Measurements from ENCODE around the gene SEBOX.
A peak's percentile ranks its signal among the peaks of the same experiment; 100 is the strongest.

SEBOX gene

DNA sequence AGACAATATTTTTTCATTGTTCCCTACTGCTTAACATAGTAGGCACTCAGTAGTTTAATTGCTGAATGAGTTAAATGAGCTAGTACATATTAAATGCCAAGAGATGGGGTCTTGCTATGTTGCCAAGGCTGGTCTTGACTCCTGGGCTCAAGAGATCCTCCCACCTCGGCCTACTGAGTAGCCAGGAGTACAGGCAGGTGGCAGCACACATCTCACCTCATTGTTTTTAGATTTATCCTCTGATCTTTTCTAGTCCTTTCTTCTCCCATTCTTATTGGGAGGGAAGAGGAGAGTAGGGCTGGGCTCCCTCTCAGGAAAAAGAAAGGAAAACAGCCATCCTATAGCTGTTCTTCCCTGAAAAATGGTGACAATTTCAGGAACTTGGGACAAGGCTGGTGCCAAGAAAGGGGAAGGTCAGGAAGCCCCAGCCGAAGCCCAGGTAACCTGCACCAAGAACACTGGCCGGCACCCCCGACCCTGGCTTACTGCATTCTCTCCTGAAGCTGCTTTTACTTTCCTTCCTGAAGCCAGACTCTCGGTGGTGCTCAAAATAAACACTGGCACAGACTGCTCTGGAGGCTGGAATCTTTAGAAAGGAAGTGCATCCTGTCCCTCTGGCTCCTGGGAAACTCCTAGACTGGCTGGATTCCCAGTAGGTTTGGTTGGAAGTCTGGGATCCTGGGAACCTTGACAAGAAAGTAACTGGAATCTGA lies 26.8 kb downstream of the SEBOX start:
- DNase-seq, result no peak

DNA sequence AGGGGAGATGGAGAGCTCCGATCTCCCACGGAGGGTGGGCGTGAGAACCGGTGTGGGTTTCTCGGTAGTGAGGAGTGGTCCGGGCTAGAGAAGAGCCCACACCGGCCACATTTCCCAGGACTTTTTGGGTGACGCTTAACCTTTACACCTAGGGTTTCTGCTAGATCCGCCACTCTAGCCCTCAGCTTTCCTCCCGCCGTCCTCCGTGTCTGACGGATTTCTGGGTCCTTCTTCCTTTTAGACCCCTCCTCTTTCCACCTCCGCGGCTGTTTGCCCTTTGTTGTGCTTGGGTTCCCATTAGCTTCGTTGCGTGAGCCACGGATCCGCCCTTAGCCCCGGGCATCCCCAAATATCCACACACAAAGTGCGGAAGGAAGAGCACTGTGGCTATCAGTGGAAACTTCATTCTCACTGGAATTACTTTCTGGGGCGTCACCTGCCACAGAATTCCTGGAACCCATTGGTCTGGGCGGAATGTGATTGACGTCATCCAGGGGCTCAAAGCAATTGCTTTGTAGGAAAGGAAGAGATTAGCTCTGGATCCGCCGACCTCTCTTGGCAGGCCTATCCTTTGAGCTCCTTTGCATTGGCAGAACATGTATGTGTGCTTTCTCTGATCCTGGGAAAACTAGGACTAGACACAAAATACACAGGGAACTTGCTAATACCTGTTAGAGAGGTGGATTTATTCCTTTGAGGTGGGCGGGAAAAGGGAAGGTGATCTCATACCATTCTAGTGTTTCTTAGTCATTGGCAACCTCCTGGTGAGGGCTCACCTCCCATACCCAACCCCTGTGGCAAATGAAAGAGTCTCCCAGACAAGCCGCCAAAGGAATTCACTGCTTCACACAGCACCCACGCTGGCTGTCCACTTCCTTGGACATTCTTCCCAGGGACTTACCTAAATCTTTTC lies 28.8 kb downstream of the SEBOX start:
- no peak for DNase-seq

GRCh38 chr17:28335201-28335958 lies 29.6 kb downstream of the SEBOX start, which contains the start of the genes IFT20 and TNFAIP1:
Gene IFT20 (minus strand): TSS chr17:28335472. CDS start chr17:28331985, 3,487 bp downstream.
Gene TNFAIP1 (plus strand): TSS chr17:28335761. CDS start chr17:28339522, 3,761 bp downstream.
- DNase-seq, result peak; percentile 95

- DNase-seq, result no peak
Observed at GRCh38 chr17:28334666-28335200, 30.3 kb downstream of the SEBOX start.

- no peak for DNase-seq
Observed at GRCh38 chr17:28334171-28334570, 30.8 kb downstream of the SEBOX start.

DNA sequence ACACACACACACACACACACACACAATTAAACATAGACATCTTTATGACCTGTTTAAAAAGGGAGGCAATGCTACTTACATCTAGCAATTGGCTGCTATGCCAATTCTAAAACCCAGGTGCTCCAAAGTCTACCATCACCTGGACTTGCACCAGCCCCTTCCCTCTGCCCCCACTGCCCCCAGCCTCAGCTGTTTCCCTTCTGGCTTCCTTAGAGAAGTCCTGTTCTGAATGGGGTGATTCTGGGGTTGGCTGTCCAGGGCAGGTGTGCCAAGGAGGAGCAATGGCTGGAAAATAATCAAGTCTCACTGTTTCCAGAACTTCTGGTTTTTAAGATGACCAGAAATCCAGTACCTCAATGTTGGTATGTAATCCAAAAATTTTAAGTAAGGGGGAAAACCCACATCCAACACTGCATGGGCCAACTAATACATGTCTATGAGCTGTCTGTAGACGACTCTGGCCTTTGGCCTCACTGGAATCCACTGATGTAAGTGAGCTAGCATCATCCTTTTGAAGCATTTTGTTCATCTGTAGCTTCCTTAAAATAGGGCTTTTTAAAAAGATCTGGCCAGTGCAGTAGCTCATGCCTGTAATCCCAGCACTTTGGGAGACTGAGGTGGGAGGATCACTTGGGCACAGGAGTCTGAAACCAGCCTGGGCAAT lies 31.8 kb downstream of the SEBOX start:
- no peak for DNase-seq

DNA sequence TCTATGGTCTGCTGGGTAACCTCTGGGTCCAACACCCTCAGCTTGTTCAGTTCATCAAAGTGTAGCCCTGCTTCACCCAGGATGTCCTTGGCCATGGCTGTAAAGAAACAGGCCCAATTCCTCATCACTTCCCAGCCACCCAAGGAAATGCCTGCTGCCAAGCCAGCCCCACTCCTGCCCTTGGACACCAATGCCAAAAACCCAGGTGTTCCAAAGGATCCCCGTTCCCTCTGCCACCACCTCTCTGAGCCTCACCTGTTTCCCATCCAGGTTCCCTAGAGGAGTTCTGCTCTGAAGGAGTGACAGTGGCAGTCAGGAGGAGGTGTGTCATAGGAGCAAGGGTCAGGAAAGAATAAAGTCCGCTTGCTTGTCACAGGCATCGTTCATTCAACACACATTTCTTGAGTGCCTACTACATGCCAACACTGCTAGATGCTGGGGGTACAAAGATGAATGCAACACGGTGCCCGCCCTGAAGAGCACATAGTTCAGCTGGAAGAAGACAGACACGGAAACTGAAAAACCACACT lies 33.0 kb downstream of the SEBOX start:
- DNase-seq, result no peak

- DNase-seq, result peak; percentile 20
Observed at GRCh38 chr17:28330671-28331070, 34.3 kb downstream of the SEBOX start.

DNA sequence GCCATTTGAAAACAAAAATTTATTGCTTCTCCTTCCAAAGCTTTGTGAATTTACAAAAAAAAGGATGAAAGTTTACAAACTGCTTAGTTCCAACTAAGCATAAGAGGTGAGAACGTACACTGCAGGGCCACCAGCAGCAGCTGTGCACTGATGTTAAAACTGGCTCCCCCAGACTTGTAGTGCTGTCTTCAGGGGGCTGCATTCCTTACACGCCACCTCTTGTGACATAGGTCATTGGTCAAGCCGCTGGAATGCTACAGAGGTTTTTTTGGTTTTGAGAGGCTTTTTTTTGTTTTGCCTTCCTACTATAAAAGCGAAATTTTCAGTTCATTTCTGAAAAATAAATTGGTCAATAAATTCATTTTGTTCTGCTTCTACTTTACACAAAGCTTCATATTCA lies 36.7 kb downstream of the SEBOX start:
- peak; percentile 12 for DNase-seq

- DNase-seq, result no peak
Observed at GRCh38 chr17:28327709-28328108, 37.3 kb downstream of the SEBOX start.

DNA sequence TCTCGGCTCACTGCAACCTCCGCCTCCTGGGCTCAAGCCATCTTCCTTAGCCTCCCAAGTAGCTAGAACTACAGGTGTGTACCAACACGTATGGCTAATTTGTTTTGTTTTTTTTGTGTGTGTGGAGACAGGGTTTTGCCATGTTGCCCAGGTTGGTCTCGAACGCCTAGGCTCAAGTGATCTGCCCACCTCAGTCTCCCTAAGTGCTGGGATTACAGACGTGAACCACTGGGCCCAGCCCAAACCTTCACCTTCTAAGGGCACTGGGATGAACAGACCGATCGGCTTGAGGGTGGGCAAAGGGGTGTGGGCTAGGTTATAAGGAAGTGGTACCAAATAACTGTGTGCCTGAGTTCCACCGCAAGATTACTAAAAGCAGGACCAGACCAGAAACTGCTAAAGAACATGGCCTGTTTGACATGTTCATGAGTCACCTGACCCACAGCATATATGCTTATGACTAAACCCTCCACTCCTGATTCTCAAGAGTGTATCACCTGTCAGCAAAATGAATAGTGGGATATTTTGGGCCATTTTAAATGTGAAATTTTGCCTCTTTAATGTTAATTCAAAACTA lies 37.9 kb downstream of the SEBOX start:
- peak; percentile 46 for DNase-seq

- DNase-seq, result peak; percentile 12
Observed at GRCh38 chr17:28326114-28326513, 38.9 kb downstream of the SEBOX start.

DNA sequence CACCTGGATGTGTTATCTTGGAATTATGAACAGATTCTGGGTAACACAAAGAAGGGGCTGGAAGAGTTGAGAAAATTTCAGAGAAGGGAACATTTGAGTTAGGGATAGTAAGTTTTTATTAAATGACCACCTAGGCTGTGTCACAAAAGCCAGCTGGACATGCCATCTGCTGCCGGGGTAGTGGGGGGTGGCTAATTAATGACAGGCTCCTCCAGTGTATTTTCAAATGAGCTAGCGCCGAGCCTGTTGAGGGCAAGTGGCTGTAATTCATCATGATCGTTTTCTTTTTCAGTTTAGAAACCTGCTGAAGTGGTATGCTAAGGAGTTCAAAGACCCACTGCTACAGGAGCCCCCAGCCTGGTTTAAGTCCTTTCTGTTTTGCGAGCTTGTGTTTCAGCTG lies 39.8 kb downstream of the SEBOX start:
- no peak for DNase-seq

DNA sequence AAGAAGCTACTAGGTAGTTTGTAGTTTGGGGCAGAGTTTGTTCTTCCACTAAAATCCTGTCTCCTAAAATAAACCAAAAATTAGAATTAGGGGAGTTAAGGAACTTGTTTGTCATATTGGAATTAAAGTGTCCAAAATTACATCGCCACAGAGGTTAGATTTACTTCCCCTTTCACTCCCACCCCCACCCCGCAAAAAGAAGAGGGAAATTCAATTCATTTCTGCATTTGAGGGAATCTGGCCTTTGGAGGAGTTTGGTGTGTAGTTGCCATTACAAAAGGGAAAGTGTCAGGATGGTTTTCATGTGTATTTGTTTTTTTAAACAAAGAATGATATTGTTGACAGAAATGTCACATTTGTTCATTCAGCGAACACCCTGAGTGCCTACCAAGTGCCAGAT lies 40.2 kb downstream of the SEBOX start:
- DNase-seq, result no peak

GRCh38 chr17:28324267-28324745 lies 40.7 kb downstream of the SEBOX start:
- no peak for DNase-seq

GRCh38 chr17:28320215-28321061 lies 44.6 kb downstream of the SEBOX start:
- no peak for DNase-seq

- no peak for DNase-seq
Observed at GRCh38 chr17:28319598-28319935, 45.4 kb downstream of the SEBOX start.

DNA sequence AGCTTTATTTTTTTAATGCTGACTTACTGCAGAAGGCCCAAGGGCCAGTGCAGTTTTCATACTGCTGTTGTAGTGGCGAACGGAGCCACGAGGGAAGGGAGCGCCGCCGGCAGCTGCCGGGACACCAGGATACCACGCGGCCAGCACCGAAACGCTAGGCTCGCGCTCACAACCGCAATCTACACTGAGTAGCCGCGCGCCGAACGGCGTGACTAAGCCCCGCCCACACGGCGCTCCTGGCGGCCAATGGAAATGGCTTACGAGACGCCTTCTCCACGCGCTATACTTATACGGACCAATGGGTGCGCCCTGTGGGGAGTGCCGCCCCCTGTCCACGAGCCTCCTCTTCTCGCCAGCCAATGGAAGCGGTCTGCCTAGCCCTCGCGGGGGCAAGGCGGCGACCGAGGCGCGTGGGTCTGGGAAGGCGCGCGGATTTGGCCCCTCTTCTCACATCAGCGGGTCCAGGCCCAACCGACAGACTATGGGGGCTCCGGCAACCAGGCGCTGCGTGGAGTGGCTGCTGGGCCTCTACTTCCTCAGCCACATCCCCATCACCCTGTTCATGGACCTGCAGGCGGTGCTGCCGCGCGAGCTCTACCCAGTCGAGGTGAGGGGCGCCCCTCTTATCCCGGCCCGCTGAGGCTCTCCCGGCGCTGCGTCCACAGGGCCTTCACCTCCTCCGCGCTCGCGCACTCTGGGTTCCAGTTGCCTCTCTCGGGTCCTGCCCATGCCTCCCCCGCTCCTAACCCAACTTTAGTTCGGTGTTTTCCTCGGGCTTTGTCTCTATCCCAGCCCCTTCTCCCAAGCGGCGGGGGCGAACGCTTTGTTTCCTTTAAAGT lies 46.0 kb downstream of the SEBOX start, which contains the start of gene TMEM97:
TMEM97 (plus strand) TSS at position 442 of the 839 bp plus-strand sequence; CDS start at position 482, 40 bp downstream.
- DNase-seq, result peak; percentile 97

GRCh38 chr17:28317966-28318758 lies 46.8 kb downstream of the SEBOX start:
- peak; percentile 41 for DNase-seq

Data from stimulated activated CD8-positive, alpha-beta memory T cell treated with anti-CD3 and anti-CD28 coated beads, Interleukin-4, amount 100 ng/mL, for 48 hours (primary cell).